Testis (tissue), 2 donors: ENCODE measurements around the gene TBCA.

Source experiments
- CTCF ChIP-seq, 3 experiments: fragments of 450-650 bp in 2 of 3; fragments of 200-600 bp in 1 of 3; sonication (generic) in 1 of 3; IDR thresholded peaks; one replicate each; pipeline ENCODE4 v1.5.1; 2016 to 2019; ENCODE audit warnings: antibody characterized with exemption in 3 of 3, mild to moderate bottlenecking in 2 of 3, moderate library complexity in 1 of 3
- POLR2A ChIP-seq: fragments of 450-650 bp; IDR thresholded peaks from one replicate; pipeline ENCODE4 v1.6.1; 2017; ENCODE audit warnings: antibody characterized with exemption, mild to moderate bottlenecking, moderate library complexity

GRCh38 chr5:77658662-77659061 lies 117.5 kb downstream of the TBCA start:
- TF ChIP-seq CTCF (IDR thresholded peaks at IDR 0.05) (no peak), POLR2A (no peak)
